Kidney tubule cell (primary cell): Measurements from ENCODE around the gene PAXX.
"Not testable (repeated sequence)": the region's sequence is repeated elsewhere in the genome, so short reads cannot be mapped to it uniquely, and the experiment has no call there.

ENCODE experiments used
- DNase-seq: peaks from one replicate; pipeline ENCODE4 v3.0.0-alpha.2; 2018; ENCODE audit warnings: low spot score

Gene PAXX

GRCh38 chr9:137032858-137033257 is 40.6 kb downstream of the PAXX start:
- DNase-seq = no peak

DNA sequence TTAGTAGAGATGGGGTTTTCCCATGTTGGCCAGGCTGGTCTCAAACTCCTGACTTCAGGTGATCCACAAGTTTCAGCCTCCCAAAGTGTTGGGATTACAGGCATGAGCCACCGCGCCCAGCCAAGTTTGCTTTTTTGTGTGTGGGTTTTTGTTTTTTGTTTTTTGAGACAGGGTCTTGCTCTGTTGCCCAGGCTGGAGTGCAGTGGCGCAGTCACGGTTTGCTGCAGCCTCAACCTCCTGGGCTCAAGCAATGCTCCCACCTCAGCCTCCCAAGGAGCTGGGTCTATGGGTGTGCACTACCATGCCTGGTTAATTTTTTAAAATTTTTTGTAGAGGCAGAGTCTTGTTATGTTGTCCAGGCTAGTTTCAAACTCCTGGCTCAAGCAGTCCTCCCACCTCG is 41.3 kb downstream of the PAXX start:
- not testable (repeated sequence) for DNase-seq

DNA sequence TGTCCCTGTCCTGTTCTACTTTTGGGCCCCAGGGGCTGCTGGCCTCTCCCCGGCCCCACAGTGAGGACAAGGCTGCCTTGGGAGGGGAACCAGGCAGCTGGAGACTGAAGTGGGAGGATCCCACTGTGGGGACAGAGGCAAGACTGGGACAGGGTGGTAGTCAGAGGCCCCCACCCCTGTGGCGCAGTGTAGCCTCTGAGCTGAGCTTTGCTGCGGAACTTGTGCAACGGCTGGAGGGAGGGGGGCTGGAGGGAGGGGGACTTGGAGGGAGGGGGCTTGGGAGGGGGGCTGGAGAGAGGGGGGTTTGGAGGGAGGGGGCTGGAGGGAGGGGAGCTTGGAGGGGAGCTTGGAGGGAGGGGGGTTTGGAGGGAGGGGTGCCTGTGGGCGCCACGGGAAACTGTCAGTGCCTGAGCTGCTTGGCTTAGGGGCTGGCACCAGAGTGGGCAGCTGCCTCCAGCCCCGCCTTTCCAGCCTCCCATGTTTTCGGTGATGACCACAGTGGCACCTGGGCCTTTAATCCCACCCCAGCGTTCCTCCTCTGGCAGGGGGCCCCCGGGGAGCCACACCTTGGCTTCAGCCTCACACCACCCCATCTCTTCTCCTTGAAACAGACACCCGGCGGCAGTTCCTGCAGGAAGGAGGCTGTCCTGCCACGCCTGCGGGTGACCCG is 42.0 kb downstream of the PAXX start:
- no peak for DNase-seq

- DNase-seq = peak; percentile 79
Measured at GRCh38 chr9:137034709-137035506, 42.7 kb downstream of the PAXX start.

DNA sequence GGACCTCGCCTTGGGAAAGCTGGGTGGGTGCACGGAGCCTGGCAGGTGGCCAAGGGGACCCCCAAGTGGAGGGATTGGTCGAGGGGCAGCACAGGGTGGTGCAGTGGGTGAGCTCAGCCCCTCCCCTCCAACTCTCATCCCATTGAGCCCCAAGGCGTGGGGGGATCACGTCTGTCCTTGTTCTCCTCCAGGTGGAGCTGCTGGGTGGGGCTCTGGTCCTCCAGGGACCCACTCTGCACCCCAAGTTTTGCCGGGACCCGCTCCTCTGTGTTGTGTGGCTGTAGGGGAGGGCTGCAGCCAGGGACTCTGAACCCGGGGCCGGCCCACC is 43.2 kb downstream of the PAXX start:
- DNase-seq = no peak

DNA sequence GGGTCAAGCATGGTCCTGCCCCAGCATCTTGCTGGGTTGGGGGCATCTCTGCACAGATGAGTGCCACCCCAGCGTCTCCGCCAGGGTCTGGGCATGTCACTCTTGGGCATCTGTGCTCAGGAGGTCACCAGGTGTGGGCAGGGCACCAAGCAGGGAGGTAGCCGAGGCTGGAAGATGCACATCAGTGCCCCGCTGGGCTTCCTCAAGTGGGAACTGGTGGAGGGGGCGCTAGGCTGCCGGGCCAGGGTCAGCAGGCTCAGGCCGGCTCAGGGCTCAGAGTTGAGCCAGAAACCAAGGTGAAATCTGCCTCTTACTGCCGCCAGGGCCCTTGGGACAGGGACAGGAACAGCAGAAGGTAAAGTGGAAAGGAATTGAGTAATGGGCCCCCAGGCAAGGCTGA is 43.7 kb downstream of the PAXX start:
- no peak for DNase-seq

- no peak for DNase-seq
Measured at GRCh38 chr9:137037035-137037434, 44.8 kb downstream of the PAXX start.

- DNase-seq = no peak
Measured at GRCh38 chr9:137037483-137037882, 45.3 kb downstream of the PAXX start.

- DNase-seq = no peak
Measured at GRCh38 chr9:137038916-137039315, 46.7 kb downstream of the PAXX start.

DNA sequence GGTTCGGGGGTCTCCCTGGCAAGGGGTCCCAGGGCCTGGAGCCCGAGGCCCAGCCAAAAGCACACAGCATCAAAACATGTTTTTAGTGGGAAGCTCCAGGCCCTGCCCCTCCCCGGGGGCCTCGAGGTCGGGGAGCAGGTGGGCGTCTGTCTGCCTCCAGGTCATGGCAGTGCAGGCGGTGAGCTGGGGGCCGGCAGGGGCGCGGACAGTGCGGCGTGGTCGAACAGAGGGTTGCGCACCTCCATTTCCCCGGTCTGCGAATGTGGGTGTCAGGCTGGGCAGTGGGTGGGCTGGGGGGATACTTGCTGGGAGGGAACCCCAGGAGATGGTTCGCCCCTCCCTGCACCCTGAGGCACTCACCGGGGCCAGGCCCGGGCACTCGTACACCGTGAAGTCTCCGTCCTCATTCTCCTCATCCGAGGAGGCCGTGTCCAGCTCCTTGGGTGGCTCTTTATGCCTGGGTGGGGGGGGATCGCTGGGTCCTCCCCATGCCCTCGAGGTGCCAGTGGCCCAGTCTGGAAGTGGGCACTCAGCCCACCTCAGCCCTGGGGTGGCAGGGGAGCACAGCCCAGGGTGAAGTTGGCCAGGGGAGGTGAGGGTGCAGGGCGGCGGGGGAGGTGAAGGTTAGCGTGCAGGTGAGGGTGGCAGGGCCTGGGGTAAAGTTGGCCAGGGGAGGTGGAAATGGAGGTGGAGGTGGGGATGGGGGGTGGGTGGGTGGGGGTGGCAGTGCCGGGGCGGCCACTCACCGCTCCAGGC is 47.6 kb downstream of the PAXX start:
- no peak for DNase-seq

DNA sequence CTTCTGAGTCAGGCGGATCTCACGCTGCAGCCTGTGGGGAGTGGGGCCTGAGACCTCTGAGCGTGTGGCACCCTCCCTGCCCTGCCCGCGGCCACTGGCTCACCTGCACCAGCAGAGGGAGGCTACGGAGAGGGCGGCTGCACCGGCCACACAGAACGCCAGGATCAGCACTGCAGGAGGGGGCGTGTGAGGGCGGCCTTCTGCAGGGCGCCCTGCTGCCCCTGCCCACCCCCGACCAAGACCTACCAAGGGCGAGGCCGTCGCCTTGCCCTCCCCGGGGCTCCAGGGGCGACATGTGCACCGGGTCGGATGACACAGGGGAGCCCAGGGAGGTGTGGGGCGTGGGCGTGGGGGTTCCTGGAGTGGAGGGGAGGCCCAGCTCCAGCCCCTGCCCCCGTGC is 48.3 kb downstream of the PAXX start:
- DNase-seq = no peak

GRCh38 chr9:137041124-137041523 is 48.9 kb downstream of the PAXX start:
- DNase-seq = no peak

DNA sequence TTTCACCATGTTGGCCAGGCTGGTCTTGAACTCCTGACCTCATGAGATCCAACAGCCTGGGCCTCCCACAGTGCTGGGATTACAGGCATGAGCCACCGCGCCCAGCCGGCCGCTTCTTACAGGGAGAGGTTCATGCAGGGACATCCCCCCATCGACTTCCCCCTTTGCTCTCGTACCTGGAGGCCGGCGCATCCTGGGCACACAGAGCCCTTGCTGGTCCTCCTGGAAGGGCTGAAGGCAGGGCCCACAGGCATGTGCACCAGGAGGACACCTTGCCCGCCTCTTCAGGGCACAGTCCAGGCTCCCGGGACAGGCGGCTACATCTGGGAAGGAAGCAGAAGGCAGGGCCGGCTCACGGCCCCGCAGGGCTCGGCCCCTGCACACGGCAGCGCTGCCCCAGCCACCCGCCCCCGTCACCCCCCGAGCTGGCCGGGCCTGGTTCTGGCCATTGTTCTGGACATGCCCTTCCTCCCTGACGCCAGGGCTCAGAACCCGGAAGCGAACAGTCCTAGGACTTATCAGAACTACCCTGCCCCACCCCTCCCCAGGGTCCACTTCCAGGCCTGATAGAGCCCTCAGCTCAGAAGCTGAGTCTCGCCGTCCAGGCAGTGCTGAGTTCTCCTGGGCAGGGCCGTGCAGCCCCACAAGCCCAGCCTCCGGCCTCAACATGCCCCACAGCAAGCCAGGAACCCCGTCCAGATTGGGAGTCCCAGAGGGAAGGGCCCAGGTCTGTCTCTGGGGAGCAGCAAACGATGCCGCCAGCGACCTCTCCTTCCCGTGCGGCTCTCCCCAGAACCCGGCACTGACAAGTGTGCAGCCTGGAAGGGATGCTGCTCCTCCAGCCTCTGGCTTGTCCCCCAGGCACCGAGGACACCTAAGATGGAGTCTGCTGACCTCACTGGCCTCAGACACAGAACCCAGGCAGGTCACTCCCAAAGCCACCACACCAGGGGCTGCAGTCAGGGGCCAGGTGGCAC is 50.8 kb downstream of the PAXX start:
- no peak for DNase-seq
